Measurements from ENCODE around the gene TMPRSS3. TPM values are rescaled to one million over a fixed set of nuclear protein-coding genes. Genes with fewer than 3 reads are reported as not detected.

The TMPRSS3 gene
- total RNA-seq, 1 experiment from 2014 or later, result not detected

DNA sequence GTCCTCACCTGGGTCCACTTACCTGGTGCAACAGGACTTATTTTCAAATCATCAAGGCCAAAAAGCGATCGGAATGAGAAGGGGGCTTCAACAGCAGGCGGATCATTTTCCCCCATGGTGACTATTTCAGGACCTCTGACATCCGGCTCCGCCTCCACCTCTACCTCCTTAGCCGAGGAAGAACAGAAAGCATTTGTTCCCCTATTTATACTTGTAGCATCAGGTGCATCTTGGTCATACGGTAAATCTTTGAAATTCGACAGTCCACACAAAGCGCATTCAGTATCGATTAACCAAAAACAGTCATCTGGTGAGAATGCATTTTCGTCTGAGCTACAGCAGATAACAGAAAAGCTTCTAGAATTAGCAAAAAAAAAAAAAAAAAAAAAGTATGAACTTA is 550 bp downstream of the TMPRSS3 start:
- Histone ChIP-seq H3K9me3 (ENCODE audit: low read length) (no peaks in the 10 kb centered on the region), H3K4me2 (ENCODE audit: low read depth, low read length, poor library complexity, severe bottlenecking) (no peak overlapping the region)

DNA sequence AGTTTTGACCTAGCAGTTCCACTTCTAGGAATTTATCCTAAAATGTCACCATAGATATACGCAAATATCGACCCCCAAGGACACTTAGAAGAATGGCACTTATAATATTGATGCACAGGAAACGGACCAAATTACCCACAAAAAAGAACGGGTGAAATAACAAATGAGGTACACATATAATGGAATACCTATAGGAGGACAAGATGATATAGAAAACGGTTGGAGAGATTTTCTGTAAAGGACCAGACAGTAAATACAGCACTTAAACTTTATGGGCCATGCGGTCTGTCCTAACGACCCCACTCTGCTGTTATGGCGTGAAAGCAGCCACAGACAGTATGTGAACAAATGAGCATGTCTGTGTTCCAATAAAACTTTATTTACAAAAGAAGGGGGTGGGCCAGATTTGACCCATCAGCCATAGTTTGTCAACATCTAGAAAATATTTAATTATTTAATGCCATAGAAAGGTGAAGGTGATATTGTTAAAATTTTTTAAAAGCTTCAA is 2.4 kb downstream of the TMPRSS3 start:
- no peaks in the 10 kb centered on the region for H4K20me1 ChIP-seq (ENCODE audit: insufficient read depth, low read depth, low read length)
- no peak overlapping the region for H3K4me3 ChIP-seq (ENCODE audit: low read length)
- H3K36me3 ChIP-seq (ENCODE audit: insufficient read depth, low read length), result no peaks in the 10 kb centered on the region
- DNase-seq, result no peak
- H3K27me3 ChIP-seq (ENCODE audit: low read length), result no peaks in the 10 kb centered on the region
- H3K79me2 ChIP-seq (ENCODE audit: low read length), result no peaks in the 10 kb centered on the region
- H3K9me3 ChIP-seq (ENCODE audit: low read length), result no peaks in the 10 kb centered on the region
- no peaks in the 10 kb centered on the region for H3K9me2 ChIP-seq (replicated peaks; ENCODE audit: insufficient read depth, low read length)
- no peak overlapping the region for H2AFZ ChIP-seq (ENCODE audit: low read length)
- no peak overlapping the region for H3K27ac ChIP-seq (ENCODE audit: low read length)
- no peak overlapping the region for H3K9ac ChIP-seq (ENCODE audit: low read length)
- peak overlapping the region; percentile 28 for H3K4me2 ChIP-seq (ENCODE audit: low read depth, low read length, poor library complexity, severe bottlenecking)
- H3K4me1 ChIP-seq (ENCODE audit: low read length), result peaks cover 35% of the 10 kb centered on the region

More for the DNA sequence above, 550 bp downstream of the TMPRSS3 start:
- Histone ChIP-seq H3K4me3 (ENCODE audit: low read length) (no peak overlapping the region), H3K9me2 (replicated peaks; ENCODE audit: insufficient read depth, low read length) (no peaks in the 10 kb centered on the region), H3K36me3 (ENCODE audit: insufficient read depth, low read length) (no peaks in the 10 kb centered on the region), H3K79me2 (ENCODE audit: low read length) (no peaks in the 10 kb centered on the region), H3K9ac (ENCODE audit: low read length) (no peak overlapping the region), H2AFZ (ENCODE audit: low read length) (no peak overlapping the region), H3K27ac (ENCODE audit: low read length) (no peak overlapping the region), H4K20me1 (ENCODE audit: insufficient read depth, low read depth, low read length) (no peaks in the 10 kb centered on the region), H3K27me3 (ENCODE audit: low read length) (no peaks in the 10 kb centered on the region), H3K4me1 (ENCODE audit: low read length) (peaks cover 45% of the 10 kb centered on the region)
- no peak for DNase-seq

DNA sequence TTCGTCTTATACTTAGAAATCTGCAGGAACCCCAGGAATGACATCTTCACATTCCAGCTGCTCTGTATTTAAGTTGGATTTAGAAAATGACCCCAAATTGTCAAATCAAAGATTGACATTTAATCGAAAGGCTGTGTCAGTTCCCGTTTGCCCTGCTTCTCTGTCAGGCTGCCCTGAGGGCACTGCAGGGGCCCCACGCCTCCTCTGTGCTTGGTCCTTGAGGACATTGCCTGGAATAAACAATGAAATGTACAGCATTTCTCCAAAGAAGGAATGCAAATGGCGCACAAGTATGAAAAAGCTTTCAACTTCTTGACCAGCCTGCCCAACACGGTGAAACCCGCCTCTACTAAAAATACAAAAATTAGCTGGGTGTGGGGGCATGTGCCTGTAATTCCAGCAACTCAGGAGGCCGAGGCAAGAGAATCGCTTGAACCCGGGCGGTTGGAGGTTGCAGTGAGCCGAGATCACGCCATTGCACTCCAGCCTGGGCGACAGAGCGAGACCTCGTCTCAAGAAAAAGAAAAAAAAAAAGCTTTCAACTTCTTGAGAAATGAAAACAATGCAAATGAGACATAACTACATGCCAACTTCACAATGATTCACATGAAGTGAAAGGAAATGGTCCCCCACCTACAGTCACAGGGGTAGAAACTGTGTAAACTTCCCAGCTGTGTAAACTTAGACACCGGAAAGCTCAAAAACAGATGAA is 3.0 kb downstream of the TMPRSS3 start:
- H2AFZ ChIP-seq (ENCODE audit: low read length), result no peak overlapping the region
- no peaks in the 10 kb centered on the region for H3K36me3 ChIP-seq (ENCODE audit: insufficient read depth, low read length)
- no peak overlapping the region for H3K9ac ChIP-seq (ENCODE audit: low read length)
- H3K27me3 ChIP-seq (ENCODE audit: low read length), result no peaks in the 10 kb centered on the region
- H3K79me2 ChIP-seq (ENCODE audit: low read length), result no peaks in the 10 kb centered on the region
- no peaks in the 10 kb centered on the region for H3K9me2 ChIP-seq (replicated peaks; ENCODE audit: insufficient read depth, low read length)
- no peak overlapping the region for H3K4me3 ChIP-seq (ENCODE audit: low read length)
- DNase-seq, result peak; percentile 48
- H3K4me1 ChIP-seq (ENCODE audit: low read length), result peaks cover 29% of the 10 kb centered on the region
- H3K27ac ChIP-seq (ENCODE audit: low read length), result no peak overlapping the region
- H4K20me1 ChIP-seq (ENCODE audit: insufficient read depth, low read depth, low read length), result no peaks in the 10 kb centered on the region
- H3K4me2 ChIP-seq (ENCODE audit: low read depth, low read length, poor library complexity, severe bottlenecking), result peak overlapping the region; percentile 28
- H3K9me3 ChIP-seq (ENCODE audit: low read length), result no peaks in the 10 kb centered on the region

DNA sequence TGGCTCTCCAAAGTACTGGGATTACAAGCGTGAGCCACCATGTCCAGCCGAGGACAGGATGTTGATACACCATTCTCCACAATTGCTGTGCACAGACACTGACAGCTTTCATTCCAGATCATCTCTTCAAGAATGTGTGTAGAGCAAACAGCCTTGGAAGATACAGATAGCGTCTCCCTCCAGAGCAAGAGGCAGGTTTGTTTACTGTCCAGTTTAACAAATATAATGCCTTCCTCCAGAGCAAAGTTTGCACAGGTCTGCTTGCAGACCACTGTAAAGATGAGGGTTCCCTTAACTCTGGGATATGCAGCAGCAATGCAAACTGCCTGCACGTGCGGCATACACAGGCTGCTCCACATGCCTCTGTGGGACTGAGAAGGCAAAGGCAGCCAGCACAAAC is 4.6 kb downstream of the TMPRSS3 start:
- H3K4me3 ChIP-seq (ENCODE audit: low read length), result no peak overlapping the region
- no peak overlapping the region for H3K9ac ChIP-seq (ENCODE audit: low read length)
- no peaks in the 10 kb centered on the region for H4K20me1 ChIP-seq (ENCODE audit: insufficient read depth, low read depth, low read length)
- H3K79me2 ChIP-seq (ENCODE audit: low read length), result no peaks in the 10 kb centered on the region
- H3K9me2 ChIP-seq (replicated peaks; ENCODE audit: insufficient read depth, low read length), result no peaks in the 10 kb centered on the region
- peaks cover 13% of the 10 kb centered on the region for H3K4me1 ChIP-seq (ENCODE audit: low read length)
- no peaks in the 10 kb centered on the region for H3K36me3 ChIP-seq (ENCODE audit: insufficient read depth, low read length)
- H3K4me2 ChIP-seq (ENCODE audit: low read depth, low read length, poor library complexity, severe bottlenecking), result no peak overlapping the region
- no peak for DNase-seq
- H2AFZ ChIP-seq (ENCODE audit: low read length), result no peak overlapping the region
- no peaks in the 10 kb centered on the region for H3K27me3 ChIP-seq (ENCODE audit: low read length)
- no peak overlapping the region for H3K27ac ChIP-seq (ENCODE audit: low read length)
- no peaks in the 10 kb centered on the region for H3K9me3 ChIP-seq (ENCODE audit: low read length)

GRCh38 chr21:42390696-42391095 is 5.2 kb downstream of the TMPRSS3 start:
- Histone ChIP-seq H3K4me3 (ENCODE audit: low read length) (no peak overlapping the region), H3K9ac (ENCODE audit: low read length) (no peak overlapping the region), H3K27me3 (ENCODE audit: low read length) (no peaks in the 10 kb centered on the region), H3K9me3 (ENCODE audit: low read length) (no peaks in the 10 kb centered on the region), H3K36me3 (ENCODE audit: insufficient read depth, low read length) (no peaks in the 10 kb centered on the region), H3K9me2 (replicated peaks; ENCODE audit: insufficient read depth, low read length) (no peaks in the 10 kb centered on the region), H4K20me1 (ENCODE audit: insufficient read depth, low read depth, low read length) (no peaks in the 10 kb centered on the region; the same call in 1 of the 2 replicates), H3K4me1 (ENCODE audit: low read length) (peaks cover 11% of the 10 kb centered on the region), H2AFZ (ENCODE audit: low read length) (no peak overlapping the region), H3K4me2 (ENCODE audit: low read depth, low read length, poor library complexity, severe bottlenecking) (no peak overlapping the region), H3K79me2 (ENCODE audit: low read length) (no peaks in the 10 kb centered on the region), H3K27ac (ENCODE audit: low read length) (no peak overlapping the region)
- no peak for DNase-seq

GRCh38 chr21:42390193-42390592 is 5.7 kb downstream of the TMPRSS3 start:
- no peaks in the 10 kb centered on the region for H3K9me2 ChIP-seq (replicated peaks; ENCODE audit: insufficient read depth, low read length)
- no peak overlapping the region for H3K4me3 ChIP-seq (ENCODE audit: low read length)
- H3K9ac ChIP-seq (ENCODE audit: low read length), result no peak overlapping the region
- no peaks in the 10 kb centered on the region; the same call in 1 of the 2 replicates for H4K20me1 ChIP-seq (ENCODE audit: insufficient read depth, low read depth, low read length)
- DNase-seq, result no peak
- no peaks in the 10 kb centered on the region for H3K36me3 ChIP-seq (ENCODE audit: insufficient read depth, low read length)
- H3K79me2 ChIP-seq (ENCODE audit: low read length), result no peaks in the 10 kb centered on the region
- H3K4me2 ChIP-seq (ENCODE audit: low read depth, low read length, poor library complexity, severe bottlenecking), result no peak overlapping the region
- no peaks in the 10 kb centered on the region for H3K9me3 ChIP-seq (ENCODE audit: low read length)
- H2AFZ ChIP-seq (ENCODE audit: low read length), result no peak overlapping the region
- H3K4me1 ChIP-seq (ENCODE audit: low read length), result peaks cover 12% of the 10 kb centered on the region
- no peak overlapping the region for H3K27ac ChIP-seq (ENCODE audit: low read length)
- no peaks in the 10 kb centered on the region for H3K27me3 ChIP-seq (ENCODE audit: low read length)

DNA sequence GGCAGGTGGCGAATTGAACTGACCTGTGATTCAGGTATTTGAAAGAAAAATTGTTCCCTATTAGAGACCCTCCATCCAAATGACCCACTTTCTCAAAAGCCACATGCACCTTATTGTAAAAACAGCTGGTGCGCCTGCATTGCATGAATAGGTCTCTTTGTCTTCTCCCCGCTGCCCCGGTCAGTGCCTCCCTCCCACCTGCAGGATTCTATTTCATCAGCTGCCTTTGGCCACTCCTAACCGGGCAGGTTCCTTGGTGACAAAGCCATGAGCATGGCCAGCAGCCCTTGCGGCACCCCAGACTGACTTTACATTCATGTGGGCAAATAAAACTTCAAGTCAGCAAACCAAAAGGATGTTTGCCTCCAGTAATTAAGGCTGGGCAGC is 6.4 kb downstream of the TMPRSS3 start:
- no peak overlapping the region for H3K9ac ChIP-seq (ENCODE audit: low read length)
- no peak for DNase-seq
- no peak overlapping the region for H3K27ac ChIP-seq (ENCODE audit: low read length)
- H3K36me3 ChIP-seq (ENCODE audit: insufficient read depth, low read length), result no peaks in the 10 kb centered on the region
- H4K20me1 ChIP-seq (ENCODE audit: insufficient read depth, low read depth, low read length), result no peaks in the 10 kb centered on the region; the same call in 1 of the 2 replicates
- no peak overlapping the region for H3K4me2 ChIP-seq (ENCODE audit: low read depth, low read length, poor library complexity, severe bottlenecking)
- no peaks in the 10 kb centered on the region for H3K79me2 ChIP-seq (ENCODE audit: low read length)
- no peak overlapping the region for H2AFZ ChIP-seq (ENCODE audit: low read length)
- no peaks in the 10 kb centered on the region for H3K9me3 ChIP-seq (ENCODE audit: low read length)
- H3K4me3 ChIP-seq (ENCODE audit: low read length), result no peak overlapping the region
- H3K4me1 ChIP-seq (ENCODE audit: low read length), result peaks cover 18% of the 10 kb centered on the region
- H3K9me2 ChIP-seq (replicated peaks; ENCODE audit: insufficient read depth, low read length), result no peaks in the 10 kb centered on the region
- no peaks in the 10 kb centered on the region for H3K27me3 ChIP-seq (ENCODE audit: low read length)

GRCh38 chr21:42388740-42389448 is 7.0 kb downstream of the TMPRSS3 start:
- DNase-seq, result no peak
- Histone ChIP-seq H2AFZ (ENCODE audit: low read length) (no peak overlapping the region), H3K4me3 (ENCODE audit: low read length) (no peak overlapping the region), H3K4me2 (ENCODE audit: low read depth, low read length, poor library complexity, severe bottlenecking) (no peak overlapping the region), H4K20me1 (ENCODE audit: insufficient read depth, low read depth, low read length) (no peaks in the 10 kb centered on the region; the same call in 1 of the 2 replicates), H3K36me3 (ENCODE audit: insufficient read depth, low read length) (no peaks in the 10 kb centered on the region), H3K27ac (ENCODE audit: low read length) (no peak overlapping the region), H3K79me2 (ENCODE audit: low read length) (no peaks in the 10 kb centered on the region), H3K9ac (ENCODE audit: low read length) (no peak overlapping the region), H3K9me3 (ENCODE audit: low read length) (no peaks in the 10 kb centered on the region), H3K9me2 (replicated peaks; ENCODE audit: insufficient read depth, low read length) (no peaks in the 10 kb centered on the region), H3K4me1 (ENCODE audit: low read length) (peaks cover 24% of the 10 kb centered on the region), H3K27me3 (ENCODE audit: low read length) (no peaks in the 10 kb centered on the region)
